NCI-H2196 treated with DMSO at 0.1 percent for 48 hours (cell line): Measurements from ENCODE around the gene PPP1R15B.

ENCODE experiments used
- DNase-seq: peaks from one replicate; lab custom pipeline; 2025; ENCODE audit not compliant: unreplicated experiment; lab: John Stamatoyannopoulos, UW

The PPP1R15B gene

DNA sequence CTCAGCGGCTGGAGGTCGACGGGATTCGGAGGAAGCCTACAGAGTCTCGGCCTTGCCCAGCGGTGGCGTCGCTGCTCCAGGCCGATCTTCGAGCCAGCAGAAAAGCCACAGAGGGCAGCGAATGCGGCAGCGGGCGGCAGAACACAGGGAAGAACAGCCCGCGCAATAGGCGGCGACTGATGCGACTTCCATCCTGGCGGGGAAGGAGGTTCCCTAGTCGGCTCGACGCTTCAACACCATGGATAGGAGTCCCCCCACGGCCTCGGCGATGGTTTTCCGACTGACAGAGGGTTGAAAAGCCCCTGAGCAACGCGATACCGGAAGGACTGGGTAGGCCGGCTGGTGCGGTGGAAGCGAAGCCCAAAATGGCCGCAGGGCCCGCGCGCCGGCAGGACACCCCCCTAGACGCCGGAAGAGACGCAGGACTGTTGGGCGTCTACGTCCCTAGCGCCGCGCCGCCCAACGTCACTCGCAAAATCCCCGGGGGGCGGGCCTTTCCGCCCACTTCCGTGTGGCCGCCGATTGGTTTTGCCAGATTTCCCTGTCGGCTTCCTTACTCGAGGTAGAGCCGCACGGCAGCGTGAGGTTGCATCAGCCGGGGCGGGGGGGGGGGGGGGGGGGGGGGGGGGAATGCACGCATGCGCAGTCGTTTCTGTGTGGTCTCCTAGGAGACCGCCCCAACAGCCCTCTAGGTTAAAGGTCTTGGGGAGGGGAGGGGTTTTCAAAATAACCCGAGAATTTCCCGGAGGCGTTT, at the start of gene PPP1R15B:
Gene PPP1R15B, minus strand, starts transcription at position 367 of the 754 bp plus-strand sequence. CDS start 406 bp downstream, outside the sequence.
- DNase-seq = peak; percentile 96

DNA sequence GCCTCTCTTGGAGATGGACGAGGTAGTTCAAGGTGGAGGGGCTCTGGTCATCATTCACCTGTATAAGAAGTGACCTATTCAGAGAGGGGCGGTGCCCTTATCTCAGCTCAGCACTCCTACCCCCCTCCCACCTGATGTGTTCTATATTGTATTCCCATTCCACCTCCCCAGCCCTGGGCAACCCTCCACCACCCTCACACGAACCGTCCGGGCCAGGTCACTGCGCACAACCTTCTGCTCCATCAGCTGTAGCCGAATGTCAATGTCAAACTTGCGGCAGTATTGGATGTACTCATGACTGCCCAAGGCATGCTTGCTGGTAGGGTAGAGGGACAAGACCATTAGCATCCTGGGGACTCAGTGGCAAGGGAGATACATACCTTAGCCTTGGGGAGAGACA, 48.7 kb upstream of the PPP1R15B start:
- no peak for DNase-seq

- no peak for DNase-seq
Measured at GRCh38 chr1:204459706-204460105, 48.1 kb upstream of the PPP1R15B start.

DNA sequence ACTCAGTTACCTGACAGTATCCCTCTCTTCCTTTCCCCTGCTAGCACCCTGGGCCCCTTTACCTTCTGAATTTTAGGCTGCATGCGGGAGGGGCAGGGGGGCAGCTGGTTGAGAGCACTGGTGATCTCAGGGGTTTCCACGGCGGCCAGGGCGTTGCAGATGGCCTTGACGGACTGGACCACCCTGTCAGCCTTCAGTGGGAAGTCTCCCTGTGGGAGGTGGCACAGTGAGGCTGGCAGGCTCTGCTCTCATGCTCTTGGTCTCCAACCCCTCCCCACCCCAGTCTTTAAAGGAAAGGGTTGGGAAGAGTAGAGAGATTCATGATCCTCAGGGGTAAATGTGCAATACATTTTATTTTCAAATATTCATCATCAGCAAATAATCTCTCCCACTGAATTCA, 46.0 kb upstream of the PPP1R15B start:
- DNase-seq = no peak

DNA sequence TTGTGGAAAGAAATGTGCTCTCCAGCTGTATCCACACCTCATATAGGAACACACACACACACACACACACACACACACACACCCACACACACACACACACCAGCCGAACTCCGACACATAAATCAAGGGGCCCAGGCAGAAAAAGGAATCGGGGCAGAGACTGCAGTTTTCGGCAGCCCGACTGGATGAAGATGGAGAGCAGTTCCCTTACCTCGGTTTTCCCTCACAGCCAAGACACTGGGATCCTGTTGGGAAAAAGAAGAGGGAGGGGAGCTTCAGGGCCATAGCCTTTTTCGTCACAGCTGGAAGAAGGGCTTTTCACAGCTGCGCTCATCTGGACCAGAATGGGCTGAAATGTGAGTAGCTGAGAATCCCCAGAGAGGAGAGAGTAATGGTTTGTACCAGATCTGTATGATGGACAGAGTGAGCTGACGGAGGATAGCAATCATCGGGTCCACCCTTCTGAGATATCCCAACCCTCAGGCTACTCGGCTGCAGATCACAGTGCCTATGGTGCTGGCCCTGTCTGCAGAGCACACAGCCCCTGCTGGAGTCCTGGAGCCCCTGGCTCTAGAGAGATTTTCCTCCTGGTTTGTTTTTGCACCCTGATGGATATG, 45.3 kb upstream of the PPP1R15B start:
- no peak for DNase-seq

GRCh38 chr1:204455831-204456145, 44.2 kb upstream of the PPP1R15B start:
- no peak for DNase-seq

DNA sequence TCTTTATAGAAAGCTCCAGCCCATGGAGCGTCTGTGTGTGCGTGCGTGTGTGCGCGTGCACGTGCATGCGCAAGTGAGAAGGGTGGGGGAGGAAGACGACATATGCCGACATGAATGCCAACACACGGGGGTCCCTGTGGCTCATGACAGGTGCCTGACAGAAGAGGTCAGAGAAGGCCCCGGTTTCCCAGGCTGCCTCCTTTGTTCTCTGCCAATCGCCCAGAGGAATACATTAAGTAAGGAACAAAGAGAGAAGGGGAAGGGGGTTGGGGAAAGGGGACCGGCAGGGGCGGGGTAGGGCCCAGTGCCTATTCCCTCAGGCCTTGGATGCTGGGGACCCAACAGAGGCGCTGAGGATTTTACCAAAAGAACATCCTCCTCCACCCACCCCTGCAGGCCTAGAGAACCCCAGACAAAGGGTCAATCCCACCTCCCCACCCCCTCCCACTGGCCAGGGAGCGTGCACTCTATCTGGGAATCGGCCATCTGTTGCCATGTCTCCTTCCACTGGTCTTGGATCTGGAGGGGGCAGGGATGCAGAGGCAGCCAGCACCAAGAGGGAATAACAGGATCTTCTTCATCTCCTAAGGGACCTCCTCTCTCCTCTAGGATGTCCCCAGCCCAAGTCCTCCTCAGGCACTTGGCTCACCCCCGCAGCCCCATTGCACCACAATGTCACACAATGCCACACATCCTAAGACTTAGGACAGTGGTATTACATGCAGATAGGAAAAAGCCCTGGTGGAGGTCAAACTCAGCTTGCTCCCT, 43.6 kb upstream of the PPP1R15B start:
- no peak for DNase-seq

GRCh38 chr1:204454476-204454875, 42.9 kb upstream of the PPP1R15B start:
- no peak for DNase-seq

DNA sequence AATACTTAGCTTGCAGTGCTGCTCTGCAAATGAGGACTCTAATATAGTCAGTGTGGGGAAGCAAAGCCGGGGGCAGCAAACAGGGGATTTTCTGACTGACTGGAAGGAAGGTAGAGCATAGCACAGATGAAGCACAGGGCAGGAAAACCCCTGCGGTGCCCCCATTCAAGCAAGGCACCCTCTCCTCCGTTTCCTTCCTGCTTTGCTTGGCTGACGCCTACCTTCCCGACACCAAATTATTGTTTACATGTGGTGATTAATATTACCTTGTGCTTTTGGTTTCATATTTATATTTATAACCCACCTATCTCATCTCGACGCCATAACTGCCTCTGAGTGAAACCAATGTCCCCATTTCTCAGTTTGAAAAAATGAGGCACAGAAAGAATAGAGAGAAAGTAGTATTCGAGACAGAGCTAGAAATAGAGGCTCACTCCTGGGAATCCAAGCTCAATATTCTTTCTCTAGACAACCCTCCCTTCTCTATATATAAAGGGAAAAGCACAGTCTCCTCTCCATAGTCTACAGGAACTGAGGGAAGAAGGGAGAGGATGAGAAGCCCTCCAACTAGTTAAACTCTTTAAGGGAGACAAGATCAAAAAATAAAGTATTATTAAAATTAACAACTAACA, 41.6 kb upstream of the PPP1R15B start:
- DNase-seq = no peak

DNA sequence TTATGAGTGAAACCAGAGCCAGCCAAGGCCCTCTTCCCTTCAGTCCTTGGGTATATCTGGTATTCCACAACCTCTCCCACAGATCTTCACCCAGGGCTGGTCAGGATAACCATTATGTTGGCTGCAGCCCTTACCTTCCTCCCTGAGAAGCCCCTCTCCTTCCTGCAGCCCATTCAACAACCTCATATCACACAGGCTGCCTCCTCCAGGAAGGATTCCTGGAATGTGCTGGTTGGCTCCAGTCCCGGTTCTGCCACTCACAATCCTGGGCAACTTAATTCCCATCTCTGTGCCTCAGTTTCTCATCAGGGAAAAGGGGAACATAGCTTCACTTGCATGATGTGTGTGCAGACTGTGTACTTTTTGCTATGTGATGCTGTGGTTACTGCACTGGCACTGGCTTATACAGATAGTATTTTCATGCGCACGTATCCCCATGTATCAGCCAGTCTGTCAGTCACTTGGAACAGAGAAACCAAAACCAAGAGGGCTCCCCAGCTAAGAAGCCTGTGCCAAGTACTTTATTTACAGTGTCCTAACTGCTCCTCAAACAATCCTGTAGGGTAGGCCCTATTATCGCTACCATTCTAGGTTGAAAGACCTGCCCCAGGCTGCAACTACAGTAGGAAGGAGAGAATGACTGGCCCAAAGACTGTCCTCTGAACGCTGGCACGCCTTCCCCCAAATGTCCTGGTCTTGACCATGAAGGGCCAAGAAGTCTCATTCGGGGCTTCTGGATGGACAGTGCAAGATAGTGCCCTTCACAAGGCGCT, 39.9 kb upstream of the PPP1R15B start:
- DNase-seq = no peak

DNA sequence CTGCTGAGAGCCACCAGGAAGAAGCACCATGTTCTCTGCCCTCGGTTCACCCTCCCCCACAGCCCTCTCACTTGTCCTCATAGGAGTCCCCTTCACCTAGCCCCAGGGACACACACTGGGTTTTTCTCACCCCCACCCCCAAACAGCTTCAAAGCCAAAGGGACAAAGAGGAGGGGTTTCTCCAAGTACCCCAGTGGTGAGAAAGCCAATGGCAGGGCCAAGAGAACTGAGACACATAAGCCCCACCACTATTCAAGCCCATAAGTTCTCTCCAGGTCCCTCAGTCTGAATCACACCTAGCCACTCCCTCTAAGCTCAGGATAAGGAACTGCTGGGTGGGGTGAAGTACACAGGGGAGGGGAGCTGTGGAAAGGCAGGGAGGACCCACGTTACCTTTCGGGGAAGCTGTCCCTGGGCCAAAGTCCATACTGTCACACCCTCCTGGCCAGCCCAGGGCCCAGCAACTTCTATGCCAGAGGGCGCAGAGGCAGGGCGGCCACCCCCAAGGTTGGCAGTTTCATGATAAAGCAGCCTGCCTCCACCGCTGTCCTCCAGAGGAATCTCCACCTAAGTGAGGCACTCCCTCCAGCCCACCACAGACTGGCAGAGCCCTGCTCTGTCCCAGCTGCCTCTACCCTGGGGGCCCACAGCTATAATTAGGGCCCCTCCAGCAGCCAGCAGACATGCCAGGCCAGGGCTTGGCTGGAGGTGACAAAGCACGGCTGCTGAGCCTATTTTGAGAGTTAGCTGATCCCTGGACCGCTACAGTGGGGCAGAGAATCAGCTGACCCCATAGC, 39.0 kb upstream of the PPP1R15B start:
- DNase-seq = no peak

- DNase-seq = no peak
Measured at GRCh38 chr1:204449678-204450280, 38.2 kb upstream of the PPP1R15B start.

DNA sequence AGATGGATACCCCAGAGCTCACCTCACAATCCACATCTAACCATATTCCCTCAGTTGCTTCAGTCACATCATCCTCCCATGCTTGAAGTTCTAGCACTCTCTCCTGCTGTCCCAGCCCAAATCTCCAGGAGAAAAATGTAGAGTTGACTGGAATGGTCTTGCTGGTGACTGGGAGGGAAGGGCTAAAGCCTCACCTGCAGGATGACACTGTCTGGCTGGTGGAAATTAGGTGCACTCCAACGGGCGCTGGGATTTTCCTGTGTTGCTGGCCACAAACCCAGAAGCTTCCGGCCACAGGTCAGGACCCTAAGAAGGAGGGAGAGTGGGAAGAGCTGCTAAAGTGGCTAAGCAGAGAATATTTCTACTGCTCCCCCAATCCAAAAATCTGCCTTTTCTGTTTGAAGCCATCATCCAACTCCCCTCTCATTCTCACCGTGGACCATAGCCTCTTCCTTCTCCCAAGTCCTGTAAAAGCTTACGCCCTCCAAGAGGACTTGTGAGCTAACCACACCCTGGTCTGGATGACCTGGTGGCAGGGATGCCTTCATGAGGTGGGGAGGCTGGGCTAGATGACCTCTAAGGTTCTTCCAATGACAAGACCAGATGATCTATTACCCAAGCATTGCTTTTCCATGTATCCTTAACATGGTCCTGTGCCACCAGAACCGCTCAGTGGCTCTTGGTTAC, 37.5 kb upstream of the PPP1R15B start:
- DNase-seq = no peak

- no peak for DNase-seq
Measured at GRCh38 chr1:204448344-204448964, 36.8 kb upstream of the PPP1R15B start.

GRCh38 chr1:204447736-204448135, 36.1 kb upstream of the PPP1R15B start:
- DNase-seq = no peak

DNA sequence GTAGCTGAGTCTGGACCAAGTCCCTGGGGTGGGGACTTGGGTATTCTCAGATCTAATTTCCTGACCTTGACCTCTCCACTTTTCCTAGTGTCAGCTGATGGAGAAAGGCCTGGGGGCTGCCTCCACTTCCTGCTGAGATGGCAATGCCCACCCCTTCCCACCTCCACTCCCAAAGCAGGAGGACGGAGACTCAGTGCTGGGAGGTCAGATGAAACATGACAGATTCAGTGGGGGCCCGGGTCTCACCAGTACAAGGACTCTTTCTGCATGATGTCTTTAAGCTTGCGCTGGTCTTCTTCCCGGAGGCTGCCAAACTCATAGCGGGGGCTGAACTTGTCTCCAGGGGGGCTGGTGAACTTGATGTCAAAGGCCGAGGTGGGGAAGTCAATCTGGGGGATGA, 35.6 kb upstream of the PPP1R15B start:
- DNase-seq = no peak

DNA sequence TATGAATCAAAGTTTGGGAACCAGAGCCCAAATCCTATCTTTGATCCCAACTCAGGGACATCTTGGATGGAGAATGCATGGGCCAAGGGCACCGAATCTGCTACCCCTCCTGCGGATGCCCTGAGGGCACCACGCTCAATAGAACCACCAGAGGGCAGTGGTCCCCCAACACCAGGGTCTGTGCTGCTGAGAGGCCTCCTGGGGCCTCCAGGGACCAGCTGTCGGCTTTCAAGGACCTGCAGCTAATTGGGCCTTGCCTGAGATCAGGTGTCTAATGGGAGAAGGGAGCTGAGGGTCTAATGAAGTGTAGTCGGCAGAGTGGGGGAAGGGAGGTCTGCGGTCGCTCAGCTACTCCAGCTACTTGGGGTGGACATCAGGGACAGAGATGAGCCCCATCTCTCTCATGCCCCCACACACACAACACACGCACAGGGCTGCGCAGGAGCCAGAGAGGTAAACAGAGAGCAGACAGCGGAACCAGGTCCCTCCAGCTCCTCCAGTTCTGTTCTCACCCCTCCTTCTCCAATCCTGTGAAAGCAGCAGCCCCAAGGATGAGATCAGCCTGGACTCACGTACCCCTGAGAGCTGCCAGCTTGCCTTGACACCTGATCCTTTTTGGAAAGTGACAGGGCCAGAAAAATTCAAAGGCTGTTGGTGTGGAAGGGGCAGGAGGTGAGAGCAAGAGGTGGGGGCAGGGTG, 34.9 kb upstream of the PPP1R15B start:
- DNase-seq = peak; percentile 79

- no peak for DNase-seq
Measured at GRCh38 chr1:204445860-204446412, 34.3 kb upstream of the PPP1R15B start.
